ENCODE data around the gene RANBP10. TPM values are rescaled to one million over a fixed set of nuclear protein-coding genes. Genes with fewer than 3 reads are reported as not detected.

RANBP10 gene
- polyA plus RNA-seq, 1 donor: 18.0 TPM

GRCh38 chr16:67727521-67728485, 78.6 kb downstream of the RANBP10 start:
- no peaks in the 10 kb centered on the region for H3K9me3 ChIP-seq (ENCODE audit: control insufficient read depth, low read depth, low read length)
- DNase-seq: no peak
- peaks cover 76% of the 10 kb centered on the region for H3K36me3 ChIP-seq (ENCODE audit: control insufficient read depth, insufficient read depth, low read length)
- no CpG with 5 or more reads among the region's 22 CpGs for whole genome bisulfite sequencing (ENCODE audit: insufficient coverage, low lambda C conversion rate)
- H3K27ac ChIP-seq (ENCODE audit: low read length): no peak overlapping the region
- no peak overlapping the region for H3K4me3 ChIP-seq (ENCODE audit: low read length)
- no peaks in the 10 kb centered on the region for H3K27me3 ChIP-seq (ENCODE audit: control insufficient read depth, insufficient read depth, low read length)
- H3K4me1 ChIP-seq (ENCODE audit: control insufficient read depth, insufficient read depth, low read length): no peaks in the 10 kb centered on the region

- 80% methylated on average over 1 of the region's 8 CpGs for WGBS (ENCODE audit: insufficient coverage, low lambda C conversion rate)
- Histone ChIP-seq H3K4me1 (ENCODE audit: control insufficient read depth, insufficient read depth, low read length) (no peaks in the 10 kb centered on the region), H3K4me3 (ENCODE audit: low read length) (no peak overlapping the region), H3K27me3 (ENCODE audit: control insufficient read depth, insufficient read depth, low read length) (no peaks in the 10 kb centered on the region), H3K36me3 (ENCODE audit: control insufficient read depth, insufficient read depth, low read length) (peaks cover 71% of the 10 kb centered on the region), H3K9me3 (ENCODE audit: control insufficient read depth, low read depth, low read length) (no peaks in the 10 kb centered on the region), H3K27ac (ENCODE audit: low read length) (no peak overlapping the region)
- DNase-seq: no peak
Measured at GRCh38 chr16:67726106-67727034, 80.0 kb downstream of the RANBP10 start.

- Histone ChIP-seq H3K4me3 (ENCODE audit: low read length) (no peak overlapping the region), H3K27me3 (ENCODE audit: control insufficient read depth, insufficient read depth, low read length) (peaks cover 9% of the 10 kb centered on the region), H3K27ac (ENCODE audit: low read length) (no peak overlapping the region), H3K4me1 (ENCODE audit: control insufficient read depth, insufficient read depth, low read length) (peaks cover 7% of the 10 kb centered on the region), H3K36me3 (ENCODE audit: control insufficient read depth, insufficient read depth, low read length) (peaks cover 46% of the 10 kb centered on the region), H3K9me3 (ENCODE audit: control insufficient read depth, low read depth, low read length) (no peaks in the 10 kb centered on the region)
- no CpG with 5 or more reads among the region's 5 CpGs for WGBS (ENCODE audit: insufficient coverage, low lambda C conversion rate)
- DNase-seq: no peak
Measured at GRCh38 chr16:67723911-67724305, 82.5 kb downstream of the RANBP10 start.

GRCh38 chr16:67723151-67723910, 83.0 kb downstream of the RANBP10 start:
- Histone ChIP-seq H3K4me1 (ENCODE audit: control insufficient read depth, insufficient read depth, low read length) (peaks cover 7% of the 10 kb centered on the region), H3K9me3 (ENCODE audit: control insufficient read depth, low read depth, low read length) (no peaks in the 10 kb centered on the region), H3K4me3 (ENCODE audit: low read length) (no peak overlapping the region), H3K27me3 (ENCODE audit: control insufficient read depth, insufficient read depth, low read length) (peaks cover 15% of the 10 kb centered on the region), H3K36me3 (ENCODE audit: control insufficient read depth, insufficient read depth, low read length) (peaks cover 40% of the 10 kb centered on the region), H3K27ac (ENCODE audit: low read length) (no peak overlapping the region)
- WGBS (ENCODE audit: insufficient coverage, low lambda C conversion rate): no CpG with 5 or more reads among the region's 5 CpGs
- no peak for DNase-seq

GRCh38 chr16:67720236-67720635, 86.1 kb downstream of the RANBP10 start:
- Histone ChIP-seq H3K27ac (ENCODE audit: low read length) (no peak overlapping the region), H3K36me3 (ENCODE audit: control insufficient read depth, insufficient read depth, low read length) (peaks cover 12% of the 10 kb centered on the region), H3K27me3 (ENCODE audit: control insufficient read depth, insufficient read depth, low read length) (peaks cover 25% of the 10 kb centered on the region), H3K4me1 (ENCODE audit: control insufficient read depth, insufficient read depth, low read length) (peaks cover 14% of the 10 kb centered on the region), H3K4me3 (ENCODE audit: low read length) (no peak overlapping the region), H3K9me3 (ENCODE audit: control insufficient read depth, low read depth, low read length) (no peaks in the 10 kb centered on the region)
- WGBS (ENCODE audit: insufficient coverage, low lambda C conversion rate): no CpG with 5 or more reads among the region's 1 CpG
- DNase-seq: no peak

GRCh38 chr16:67719778-67720144, 86.6 kb downstream of the RANBP10 start:
- Histone ChIP-seq H3K27ac (ENCODE audit: low read length) (peak overlapping the region; percentile 27), H3K36me3 (ENCODE audit: control insufficient read depth, insufficient read depth, low read length) (peaks cover 9% of the 10 kb centered on the region), H3K27me3 (ENCODE audit: control insufficient read depth, insufficient read depth, low read length) (peaks cover 30% of the 10 kb centered on the region), H3K9me3 (ENCODE audit: control insufficient read depth, low read depth, low read length) (no peaks in the 10 kb centered on the region), H3K4me3 (ENCODE audit: low read length) (peak overlapping the region; percentile 54), H3K4me1 (ENCODE audit: control insufficient read depth, insufficient read depth, low read length) (peaks cover 14% of the 10 kb centered on the region)
- peak in 1 of 2 donors; percentile 43 for DNase-seq
- WGBS (ENCODE audit: insufficient coverage, low lambda C conversion rate): no CpG with 5 or more reads among the region's 5 CpGs

- Histone ChIP-seq H3K4me3 (ENCODE audit: low read length) (peak within 1 kb of the TSS; percentile 54), H3K9me3 (ENCODE audit: control insufficient read depth, low read depth, low read length) (no peaks in the 10 kb centered on the region), H3K4me1 (ENCODE audit: control insufficient read depth, insufficient read depth, low read length) (peaks cover 14% of the 10 kb centered on the region), H3K27ac (ENCODE audit: low read length) (peak within 1 kb of the TSS; percentile 27), H3K27me3 (ENCODE audit: control insufficient read depth, insufficient read depth, low read length) (peaks cover 35% of the 10 kb centered on the region), H3K36me3 (ENCODE audit: control insufficient read depth, insufficient read depth, low read length) (peaks cover 3% of the 10 kb centered on the region)
- WGBS (ENCODE audit: insufficient coverage, low lambda C conversion rate): no CpG with 5 or more reads among the region's 59 CpGs
- DNase-seq: peak; percentile 89 to 92
Measured at GRCh38 chr16:67719048-67719777, 87.1 kb downstream of the RANBP10 start, which contains the start of gene GFOD2. GFOD2 (minus strand) TSS chr16:67719316; CDS start chr16:67685715, 33,601 bp downstream.

GRCh38 chr16:67718668-67719047, 87.7 kb downstream of the RANBP10 start:
- Histone ChIP-seq H3K4me3 (ENCODE audit: low read length) (peak overlapping the region; percentile 54), H3K9me3 (ENCODE audit: control insufficient read depth, low read depth, low read length) (no peaks in the 10 kb centered on the region), H3K27me3 (ENCODE audit: control insufficient read depth, insufficient read depth, low read length) (peaks cover 41% of the 10 kb centered on the region), H3K4me1 (ENCODE audit: control insufficient read depth, insufficient read depth, low read length) (peaks cover 14% of the 10 kb centered on the region), H3K27ac (ENCODE audit: low read length) (no peak overlapping the region), H3K36me3 (ENCODE audit: control insufficient read depth, insufficient read depth, low read length) (peaks cover 3% of the 10 kb centered on the region)
- no peak for DNase-seq
- WGBS (ENCODE audit: insufficient coverage, low lambda C conversion rate): no CpG with 5 or more reads among the region's 14 CpGs

- Histone ChIP-seq H3K4me3 (ENCODE audit: low read length) (no peak overlapping the region), H3K27me3 (ENCODE audit: control insufficient read depth, insufficient read depth, low read length) (peaks cover 58% of the 10 kb centered on the region), H3K36me3 (ENCODE audit: control insufficient read depth, insufficient read depth, low read length) (no peaks in the 10 kb centered on the region), H3K9me3 (ENCODE audit: control insufficient read depth, low read depth, low read length) (no peaks in the 10 kb centered on the region), H3K27ac (ENCODE audit: low read length) (no peak overlapping the region), H3K4me1 (ENCODE audit: control insufficient read depth, insufficient read depth, low read length) (peaks cover 14% of the 10 kb centered on the region)
- WGBS (ENCODE audit: insufficient coverage, low lambda C conversion rate): 0% methylated on average over 1 of the region's 2 CpGs
- DNase-seq: peak; percentile 62 to 84
Measured at GRCh38 chr16:67716097-67716496, 90.3 kb downstream of the RANBP10 start.
